ENCODE results near the gene SLC51B. TPM values are rescaled to one million over a fixed set of nuclear protein-coding genes. Genes with fewer than 3 reads are reported as not detected.
A peak's percentile ranks its signal among the peaks of the same experiment; 100 is the strongest.
"Not testable (repeated sequence)": the region's sequence is repeated elsewhere in the genome, so short reads cannot be mapped to it uniquely, and the experiment has no call there.

SLC51B gene
- total and polyA plus RNA-seq, 2 donors: 0.44 TPM; not detected in 1

DNA sequence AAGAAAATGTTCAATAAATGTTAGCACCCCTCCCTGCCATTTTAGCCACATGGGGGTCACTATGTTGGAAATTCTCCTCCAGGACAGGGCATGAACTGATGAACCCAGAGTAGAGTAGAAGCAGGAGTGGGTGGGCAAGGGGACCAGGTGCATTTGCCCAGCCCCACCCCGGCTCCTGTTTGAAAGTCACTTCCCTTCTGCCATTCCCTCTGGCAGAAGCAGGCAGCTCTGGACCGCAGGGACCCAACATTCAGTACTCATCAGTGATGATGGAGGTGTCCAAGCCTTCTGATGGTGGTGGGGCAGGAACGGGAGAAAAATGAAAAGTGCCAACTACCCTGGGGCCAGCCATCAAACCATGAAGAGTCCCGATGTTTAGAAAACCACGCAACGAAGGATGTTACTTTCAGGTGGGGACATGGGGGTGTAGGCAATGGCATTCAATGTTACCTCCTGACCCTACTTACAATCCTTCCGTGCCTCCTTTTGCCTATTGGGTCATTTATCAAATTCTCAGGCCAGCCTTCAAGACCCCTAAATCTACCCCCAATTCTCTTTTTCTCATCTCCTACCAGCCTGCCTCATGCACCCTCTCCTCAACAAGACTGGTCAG lies 52.6 kb downstream of the SLC51B start:
- DNase-seq (ENCODE audit: extremely low spot score): no peak
- H3K27ac ChIP-seq (ENCODE audit: low read depth): no peak overlapping the region
- peaks cover 5% of the 10 kb centered on the region for H3K36me3 ChIP-seq (ENCODE audit: insufficient read depth)
- H3K4me1 ChIP-seq (ENCODE audit: insufficient read depth): no peaks in the 10 kb centered on the region
- H3K4me3 ChIP-seq (ENCODE audit: low read depth, low read length): no peak overlapping the region
- 97% methylated on average over 7 of the region's 7 CpGs for WGBS

DNA sequence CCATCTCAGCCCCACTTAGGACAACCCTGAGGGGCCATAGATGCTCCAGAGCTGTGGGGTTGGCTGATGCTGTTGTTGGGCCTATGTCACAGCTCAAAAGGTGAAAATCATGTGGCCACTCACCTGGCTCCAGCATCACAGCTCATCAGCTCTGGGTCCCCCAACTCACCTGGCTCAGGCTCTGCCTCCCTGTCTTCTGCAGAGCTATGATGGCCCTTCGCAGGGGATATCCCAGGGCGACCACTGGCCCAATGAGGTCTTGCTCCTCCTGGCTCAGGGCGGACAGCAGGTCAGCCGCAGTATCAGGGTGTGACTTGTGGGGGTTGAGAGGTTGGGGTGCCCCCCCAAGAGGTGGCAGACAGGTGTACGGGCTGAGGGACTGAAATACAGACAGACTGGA lies 54.1 kb downstream of the SLC51B start:
- Histone ChIP-seq H3K36me3 (ENCODE audit: insufficient read depth) (peaks cover 5% of the 10 kb centered on the region), H3K4me1 (ENCODE audit: insufficient read depth) (no peaks in the 10 kb centered on the region), H3K27ac (ENCODE audit: low read depth) (no peak overlapping the region), H3K4me3 (ENCODE audit: low read depth, low read length) (no peak overlapping the region)
- WGBS: 97% methylated on average over 5 of the region's 5 CpGs
- no peak for DNase-seq (ENCODE audit: extremely low spot score)

DNA sequence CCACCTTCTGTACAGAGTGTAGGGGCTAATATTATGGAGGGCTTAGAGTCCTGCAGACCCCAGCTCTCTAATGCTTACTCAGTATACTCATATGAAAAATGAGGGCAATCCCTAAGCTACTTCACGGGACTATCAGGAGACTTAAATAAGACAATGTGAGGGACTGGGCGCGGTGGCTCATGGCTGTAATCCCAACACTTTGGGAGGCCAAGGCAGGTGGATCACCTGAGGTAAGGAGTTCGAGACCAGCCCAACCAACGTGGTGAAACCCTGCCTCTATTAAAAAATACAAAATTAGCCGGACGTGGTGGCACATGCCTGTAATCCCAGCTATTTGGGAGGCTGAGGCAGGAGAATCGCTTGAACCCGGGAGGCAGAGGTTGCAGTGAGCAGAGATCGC lies 54.6 kb downstream of the SLC51B start:
- H3K36me3 ChIP-seq (ENCODE audit: insufficient read depth); DNase-seq (ENCODE audit: extremely low spot score); H3K4me1 ChIP-seq (ENCODE audit: insufficient read depth); H3K27ac ChIP-seq (ENCODE audit: low read depth); H3K4me3 ChIP-seq (ENCODE audit: low read depth, low read length): not testable (repeated sequence)
- WGBS: 94% methylated on average over 10 of the region's 10 CpGs

DNA sequence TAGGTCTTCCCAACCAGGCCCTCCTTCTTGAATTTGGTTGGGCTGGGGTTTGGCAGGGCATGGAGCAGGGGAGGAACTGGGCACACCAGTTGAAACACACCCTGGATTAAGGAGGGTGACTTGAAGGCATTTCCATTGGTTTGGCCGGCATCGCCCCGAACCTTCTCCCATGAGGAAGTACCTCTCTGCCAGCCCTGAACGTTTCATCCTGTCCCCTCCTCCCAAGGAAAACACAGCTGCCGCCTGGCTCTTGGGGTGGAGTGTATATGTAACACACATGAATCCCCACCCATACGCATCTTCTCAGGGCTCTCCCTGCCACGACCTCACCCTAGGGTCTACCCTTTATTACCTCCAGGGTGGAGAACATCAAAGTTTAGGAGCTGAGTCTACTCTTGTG lies 55.3 kb downstream of the SLC51B start:
- no peak for DNase-seq (ENCODE audit: extremely low spot score)
- Histone ChIP-seq H3K4me1 (ENCODE audit: insufficient read depth) (no peaks in the 10 kb centered on the region), H3K4me3 (ENCODE audit: low read depth, low read length) (no peak overlapping the region), H3K27ac (ENCODE audit: low read depth) (no peak overlapping the region), H3K36me3 (ENCODE audit: insufficient read depth) (peaks cover 5% of the 10 kb centered on the region)
- 84% methylated on average over 7 of the region's 7 CpGs for WGBS

DNA sequence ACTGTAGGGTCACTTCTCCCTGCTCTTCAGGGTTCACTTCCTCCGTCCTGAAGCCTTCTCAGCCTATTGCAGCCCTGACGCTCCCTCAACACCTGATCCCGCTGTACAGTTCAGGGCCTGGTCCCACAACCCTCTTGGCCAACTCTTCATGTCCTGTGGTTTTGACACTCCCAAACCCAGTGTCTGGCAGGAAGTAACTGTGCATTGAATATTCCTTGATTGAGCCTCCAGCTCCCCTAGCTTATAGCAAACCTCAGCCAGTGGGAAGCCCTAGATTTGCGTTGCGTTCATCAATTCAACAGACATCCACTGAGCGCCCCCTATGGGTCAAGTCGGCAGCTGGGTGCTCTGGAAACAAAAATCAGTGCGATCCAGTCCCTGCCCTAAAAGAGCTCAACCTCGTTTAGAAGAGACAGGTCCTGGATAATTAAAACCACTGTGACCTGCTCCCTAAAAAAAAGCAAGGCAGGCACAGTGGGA lies 56.3 kb downstream of the SLC51B start:
- peak overlapping the region; percentile 8 for H3K4me3 ChIP-seq (ENCODE audit: low read depth, low read length)
- H3K4me1 ChIP-seq (ENCODE audit: insufficient read depth): no peaks in the 10 kb centered on the region
- H3K27ac ChIP-seq (ENCODE audit: low read depth): no peak overlapping the region
- H3K36me3 ChIP-seq (ENCODE audit: insufficient read depth): peaks cover 5% of the 10 kb centered on the region
- DNase-seq (ENCODE audit: extremely low spot score): peak; percentile 59
- WGBS: 37% methylated on average over 9 of the region's 9 CpGs

DNA sequence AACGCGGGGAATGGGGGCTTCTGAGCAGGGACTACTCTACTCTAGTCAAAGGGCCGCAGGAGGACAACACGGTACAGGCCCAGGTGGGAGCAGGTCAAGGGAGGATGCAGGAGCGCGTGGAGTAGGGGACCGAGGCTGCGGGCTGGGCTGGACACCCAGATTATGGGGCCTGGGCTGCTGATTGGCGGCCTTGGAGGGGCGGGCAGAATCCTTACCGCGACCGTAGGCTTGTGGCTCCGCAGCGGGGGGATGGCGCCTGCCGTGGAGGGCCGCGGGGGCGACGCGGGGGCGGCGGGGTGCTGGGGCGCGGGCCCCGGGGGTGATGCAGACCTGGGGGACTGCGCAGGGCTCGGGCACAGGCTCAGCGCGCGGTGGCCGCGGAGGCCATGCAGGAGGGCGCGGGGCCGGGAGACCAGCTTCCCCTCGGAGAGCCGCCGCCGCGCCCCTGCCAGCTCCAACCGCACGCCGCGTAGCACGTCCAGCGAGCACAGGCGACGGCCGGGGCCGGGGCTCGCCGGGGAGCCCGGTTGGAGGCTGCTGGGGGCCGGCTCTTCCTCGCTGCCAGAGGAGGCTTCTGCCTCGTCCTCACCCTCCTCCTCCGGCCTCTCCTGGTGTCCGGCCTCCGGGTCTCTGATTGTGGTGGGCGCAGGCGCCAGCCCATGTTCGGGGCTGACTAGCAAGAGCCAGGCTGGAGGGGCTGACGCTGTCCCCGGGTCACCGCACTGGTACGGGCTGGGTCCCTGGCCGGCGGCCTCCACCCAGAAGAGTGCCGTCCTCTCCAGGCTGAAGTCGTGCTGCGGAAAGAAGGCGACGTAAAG lies 56.9 kb downstream of the SLC51B start:
- Histone ChIP-seq H3K4me1 (ENCODE audit: insufficient read depth) (no peaks in the 10 kb centered on the region), H3K4me3 (ENCODE audit: low read depth, low read length) (peak overlapping the region; percentile 8), H3K36me3 (ENCODE audit: insufficient read depth) (peaks cover 5% of the 10 kb centered on the region), H3K27ac (ENCODE audit: low read depth) (no peak overlapping the region)
- no peak for DNase-seq (ENCODE audit: extremely low spot score)
- 64% methylated on average over 75 of the region's 75 CpGs for WGBS

DNA sequence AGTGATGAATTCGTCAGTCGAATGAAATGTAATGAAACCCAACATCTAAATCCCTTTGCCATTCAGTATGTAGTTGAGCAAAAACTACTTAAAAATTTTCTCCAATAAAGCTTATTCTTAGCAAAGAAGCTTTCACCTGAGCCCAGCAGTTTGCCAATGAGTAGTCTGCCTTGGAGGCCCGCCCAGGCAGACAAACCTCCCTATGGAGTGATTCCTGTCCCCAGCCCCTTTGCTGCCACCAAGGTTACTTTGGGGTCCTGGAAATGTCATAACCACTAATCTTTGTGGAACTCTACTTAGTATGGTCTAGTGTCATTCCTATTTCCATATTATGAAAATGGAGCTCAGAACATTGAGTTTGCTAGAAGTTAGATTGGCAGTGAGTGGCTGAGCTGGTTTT lies 57.7 kb downstream of the SLC51B start:
- Histone ChIP-seq H3K27ac (ENCODE audit: low read depth) (no peak overlapping the region), H3K4me1 (ENCODE audit: insufficient read depth) (no peaks in the 10 kb centered on the region), H3K36me3 (ENCODE audit: insufficient read depth) (peaks cover 5% of the 10 kb centered on the region), H3K4me3 (ENCODE audit: low read depth, low read length) (no peak overlapping the region)
- WGBS: 98% methylated on average over 3 of the region's 3 CpGs
- no peak for DNase-seq (ENCODE audit: extremely low spot score)

Other genes starting within 250 kb of the SLC51B start
- 4.1 TPM for gene PIF1, start 219.7 kb upstream of the SLC51B start, total RNA-seq
- 3.1 TPM for gene PIF1, start 219.7 kb upstream of the SLC51B start, polyA plus RNA-seq
- gene PLEKHO2, start 203.5 kb upstream of the SLC51B start, total RNA-seq: 25.6 TPM
- 40.2 TPM for gene PLEKHO2, start 203.5 kb upstream of the SLC51B start, polyA plus RNA-seq
- gene ANKDD1A, start 133.5 kb upstream of the SLC51B start, total RNA-seq: 12.4 TPM
- 7.5 TPM for gene ANKDD1A, start 133.5 kb upstream of the SLC51B start, polyA plus RNA-seq
- gene SPG21, start 55.5 kb upstream of the SLC51B start, total RNA-seq: 56.2 TPM
- 87.6 TPM for gene SPG21, start 55.5 kb upstream of the SLC51B start, polyA plus RNA-seq
- gene MTFMT, start 15.7 kb upstream of the SLC51B start, total RNA-seq: 22.4 TPM
- 13.1 TPM for gene MTFMT, start 15.7 kb upstream of the SLC51B start, polyA plus RNA-seq
- 54.6 TPM for gene RASL12, start 22.6 kb downstream of the SLC51B start, total RNA-seq
- gene RASL12, start 22.6 kb downstream of the SLC51B start, polyA plus RNA-seq: 85.0 TPM
- gene KBTBD13, start 31.4 kb downstream of the SLC51B start, total RNA-seq: 0.32 TPM
- 0.19 TPM for gene KBTBD13, start 31.4 kb downstream of the SLC51B start, polyA plus RNA-seq
- 3.9 TPM for gene UBAP1L, start 69.8 kb downstream of the SLC51B start, total RNA-seq
- 1.9 TPM for gene UBAP1L, start 69.8 kb downstream of the SLC51B start, polyA plus RNA-seq
- gene PDCD7, start 88.4 kb downstream of the SLC51B start, total RNA-seq: 18.3 TPM
- gene PDCD7, start 88.4 kb downstream of the SLC51B start, polyA plus RNA-seq: 27.3 TPM
- gene CLPX, start 140.0 kb downstream of the SLC51B start, total RNA-seq: 73.6 TPM
- gene CLPX, start 140.0 kb downstream of the SLC51B start, polyA plus RNA-seq: 24.9 TPM
- gene CILP, start 166.1 kb downstream of the SLC51B start, total RNA-seq: 49.3 TPM
- 72.2 TPM for gene CILP, start 166.1 kb downstream of the SLC51B start, polyA plus RNA-seq
- 8.2 TPM for gene PARP16, start 241.5 kb downstream of the SLC51B start, total RNA-seq
- gene PARP16, start 241.5 kb downstream of the SLC51B start, polyA plus RNA-seq: 13.4 TPM